Fibroblast of skin of left quadriceps (primary cell): ENCODE measurements around the gene FOXM1.
A peak's percentile ranks its signal among the peaks of the same experiment; 100 is the strongest.
"Not testable (repeated sequence)": the region's sequence is repeated elsewhere in the genome, so short reads cannot be mapped to it uniquely, and the experiment has no call there.

ENCODE experiments used
- DNase-seq, 2 experiments: peaks; one replicate each; pipeline ENCODE4 v3.0.0-alpha.2; 2013; ENCODE audit warnings: low read depth in 2 of 2

Gene FOXM1

DNA sequence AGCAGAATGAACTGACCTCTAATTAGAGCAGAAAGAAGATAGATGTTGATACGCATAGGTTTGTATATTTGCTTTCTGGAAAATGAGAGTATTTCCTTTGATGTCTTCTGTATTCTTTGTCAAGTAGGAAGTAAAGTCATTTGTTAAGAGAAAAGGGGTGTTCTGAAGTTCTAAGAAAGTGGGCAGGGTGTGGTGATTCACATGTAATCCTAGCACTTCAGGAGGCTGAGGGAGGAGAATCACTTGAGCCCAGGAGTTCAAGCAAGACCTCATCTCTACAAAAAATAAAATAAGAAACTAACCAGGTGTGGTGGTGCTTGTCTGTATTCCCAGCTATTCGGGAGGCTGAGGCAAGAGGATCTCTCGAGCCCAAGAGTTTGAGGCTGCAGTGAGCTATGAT lies 2.9 kb upstream of the FOXM1 start:
- DNase-seq = no peak

DNA sequence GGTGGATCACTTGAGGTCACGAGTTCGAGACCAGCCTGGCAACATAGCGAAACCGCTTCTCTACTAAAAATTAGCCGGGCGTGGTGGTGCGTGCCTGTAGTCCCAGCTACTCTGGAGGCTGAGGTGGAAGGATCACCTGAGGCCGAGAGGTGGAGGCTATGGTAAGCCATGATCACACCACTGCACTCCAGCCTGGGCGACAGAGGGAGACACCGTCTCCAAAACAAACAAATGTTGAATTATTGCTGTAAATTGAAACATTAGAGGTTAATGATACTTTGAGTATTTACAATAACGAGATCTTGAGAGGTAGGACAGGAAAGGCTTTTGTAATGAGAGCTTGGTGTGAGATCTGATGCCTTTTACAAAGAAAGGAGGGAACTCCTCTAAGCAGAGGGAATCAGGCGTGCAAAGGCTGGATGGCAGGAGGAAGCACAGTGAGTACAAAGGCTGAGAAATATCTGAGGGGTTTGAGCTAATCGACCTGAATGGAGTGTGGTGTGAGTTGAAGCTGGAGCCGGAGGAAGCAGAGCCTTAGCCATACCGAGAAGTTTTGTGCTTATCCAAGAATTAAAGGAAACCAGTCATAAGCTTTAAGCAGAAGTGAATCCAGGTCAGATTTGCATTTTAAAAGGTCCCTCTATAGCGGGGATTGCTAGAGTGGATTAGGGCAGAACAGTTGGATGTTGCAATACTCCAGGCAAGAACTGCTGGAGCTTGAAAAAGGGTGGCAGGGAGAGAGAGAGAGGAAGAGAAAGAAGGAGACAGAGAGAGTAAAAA lies 1.2 kb upstream of the FOXM1 start:
- DNase-seq = no peak

DNA sequence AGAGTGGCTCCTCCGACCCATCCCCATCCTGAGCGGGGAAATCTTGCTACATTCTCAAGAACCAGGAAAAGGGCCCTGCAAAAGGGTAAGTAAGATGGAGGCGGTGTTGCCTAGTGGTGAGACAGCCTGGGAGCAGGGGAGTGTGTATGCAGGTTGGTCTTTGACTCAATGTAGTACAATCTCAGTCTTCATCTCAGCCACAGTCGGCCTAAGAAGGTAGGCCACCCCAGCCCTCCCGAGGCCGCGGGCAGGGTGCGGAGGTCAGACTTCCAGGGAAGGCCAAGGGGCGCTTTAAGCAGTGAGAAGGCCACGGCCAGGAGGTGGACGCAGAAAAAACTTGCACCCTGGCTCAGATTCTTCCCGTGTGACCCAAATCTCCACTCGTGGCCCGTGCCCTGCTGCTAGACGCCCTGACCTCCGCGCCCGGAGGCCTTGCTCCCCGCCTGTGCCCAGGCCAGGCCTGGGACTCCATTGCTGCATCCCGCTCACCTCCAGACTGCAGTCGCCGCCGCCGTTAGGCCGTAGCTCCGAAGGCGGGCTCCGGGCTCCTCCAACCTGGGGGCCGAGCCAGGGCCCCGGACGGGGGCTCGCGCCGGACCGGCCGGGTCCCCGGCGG lies 435 bp downstream of the FOXM1 start:
- no peak for DNase-seq

GRCh38 chr12:2868986-2869632 lies 7.9 kb downstream of the FOXM1 start:
- DNase-seq = not testable (repeated sequence)

DNA sequence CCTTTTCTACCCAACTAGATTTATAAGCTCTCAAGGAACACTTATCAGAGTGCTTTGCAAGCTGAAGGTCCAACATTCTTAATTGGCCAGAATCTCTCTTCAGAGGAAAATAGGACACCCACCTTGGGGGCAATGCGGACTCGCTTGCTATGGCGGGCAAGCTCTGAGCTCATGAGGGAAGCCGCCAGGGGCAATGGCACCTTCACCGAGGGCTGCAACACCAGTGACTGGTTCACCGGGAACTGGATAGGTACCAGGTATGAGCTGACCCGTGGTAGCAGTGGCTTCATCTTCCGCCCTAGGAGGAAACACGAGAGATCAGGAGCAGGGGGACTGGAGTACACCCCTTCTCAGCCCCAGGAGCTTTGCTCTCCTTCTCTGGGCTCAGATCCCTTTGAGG lies 12.8 kb downstream of the FOXM1 start:
- DNase-seq = no peak

DNA sequence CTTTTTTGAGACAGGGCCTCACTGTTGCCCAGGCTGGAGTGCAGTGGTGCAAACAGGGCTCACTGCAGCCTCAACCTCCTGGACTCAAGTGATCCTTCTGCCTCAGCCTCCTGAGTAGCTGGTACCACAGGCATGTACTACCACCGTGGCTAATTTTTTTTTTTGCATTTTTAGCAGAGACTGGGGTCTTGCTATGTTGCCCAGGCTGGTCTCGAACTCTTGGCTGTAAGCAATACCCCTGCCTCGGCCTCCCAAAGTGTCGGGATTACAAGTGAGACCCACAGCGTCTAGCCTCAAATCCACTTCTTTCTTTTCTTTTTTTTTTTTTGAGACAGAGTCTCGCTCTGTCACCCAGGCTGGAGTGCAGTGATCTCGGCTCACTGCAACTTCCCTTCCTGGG lies 13.6 kb downstream of the FOXM1 start:
- not testable (repeated sequence) for DNase-seq

GRCh38 chr12:2862876-2863275 lies 14.1 kb downstream of the FOXM1 start:
- no peak for DNase-seq

DNA sequence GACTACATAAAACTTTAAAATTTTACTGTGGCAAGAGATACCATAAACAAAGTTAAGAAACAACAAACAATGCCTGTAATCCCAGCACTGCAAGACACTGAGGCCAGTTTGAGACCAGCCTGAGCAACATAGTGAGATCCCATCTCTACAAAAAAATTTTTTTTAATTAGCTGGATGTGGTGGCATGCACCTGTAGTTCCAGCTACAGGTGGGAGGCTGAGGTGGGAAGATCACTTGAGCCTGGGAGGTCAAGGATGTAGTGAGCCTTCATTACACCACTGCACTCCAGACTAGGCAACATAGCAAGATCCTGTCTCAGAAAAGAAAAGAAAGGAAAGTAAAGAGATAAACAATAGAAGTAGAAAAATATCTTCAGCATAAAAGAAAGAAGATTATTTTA lies 16.8 kb downstream of the FOXM1 start:
- DNase-seq = no peak

GRCh38 chr12:2858944-2859421 lies 18.0 kb downstream of the FOXM1 start:
- no peak for DNase-seq

DNA sequence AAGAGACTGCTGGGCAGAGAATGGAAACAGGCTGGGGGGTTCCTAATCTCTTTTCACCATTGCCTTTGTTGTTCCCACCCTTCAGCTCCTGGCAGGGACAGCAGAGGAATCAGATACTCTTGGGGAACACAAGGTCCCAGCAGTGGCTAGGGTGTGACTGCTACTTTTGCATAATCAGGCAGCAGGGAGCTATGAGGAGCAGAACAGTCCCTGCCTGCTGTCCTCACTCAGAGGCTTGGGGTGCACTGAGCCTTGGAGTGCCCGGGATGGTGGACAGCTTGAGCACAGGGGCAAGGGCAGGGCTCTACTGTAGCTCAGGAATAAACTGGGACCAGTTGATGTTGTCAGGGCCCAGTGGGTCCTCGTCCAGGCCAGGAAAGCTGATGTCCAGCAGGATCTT lies 18.6 kb downstream of the FOXM1 start:
- DNase-seq = no peak

DNA sequence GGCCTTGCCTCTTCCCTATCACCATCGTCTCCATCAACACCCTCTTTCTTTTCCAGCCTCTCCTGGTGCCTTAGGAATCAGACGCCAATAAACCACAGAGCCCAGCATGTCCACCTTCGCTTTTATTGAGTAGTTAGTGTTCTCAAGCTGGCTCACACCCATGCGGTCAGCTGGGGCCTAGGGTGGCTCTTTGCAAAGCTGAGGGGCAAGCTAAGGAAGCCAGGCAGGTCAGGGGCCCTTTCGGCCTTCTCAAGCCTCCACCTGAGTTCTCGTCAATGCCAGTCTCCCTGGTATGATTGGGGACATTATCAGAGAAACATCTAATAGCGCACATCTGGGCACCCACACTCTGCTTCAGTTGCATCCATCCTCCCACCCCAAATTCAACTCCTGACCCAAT lies 19.4 kb downstream of the FOXM1 start:
- DNase-seq = no peak

GRCh38 chr12:2857021-2857431 lies 19.9 kb downstream of the FOXM1 start, which contains the start of gene TEX52:
Gene TEX52 (minus strand): TSS chr12:2857039. CDS start chr12:2857026, 13 bp downstream.
- no peak for DNase-seq

GRCh38 chr12:2856051-2856450 lies 20.9 kb downstream of the FOXM1 start:
- no peak for DNase-seq

- no peak for DNase-seq
Observed at GRCh38 chr12:2855546-2855945, 21.4 kb downstream of the FOXM1 start.

DNA sequence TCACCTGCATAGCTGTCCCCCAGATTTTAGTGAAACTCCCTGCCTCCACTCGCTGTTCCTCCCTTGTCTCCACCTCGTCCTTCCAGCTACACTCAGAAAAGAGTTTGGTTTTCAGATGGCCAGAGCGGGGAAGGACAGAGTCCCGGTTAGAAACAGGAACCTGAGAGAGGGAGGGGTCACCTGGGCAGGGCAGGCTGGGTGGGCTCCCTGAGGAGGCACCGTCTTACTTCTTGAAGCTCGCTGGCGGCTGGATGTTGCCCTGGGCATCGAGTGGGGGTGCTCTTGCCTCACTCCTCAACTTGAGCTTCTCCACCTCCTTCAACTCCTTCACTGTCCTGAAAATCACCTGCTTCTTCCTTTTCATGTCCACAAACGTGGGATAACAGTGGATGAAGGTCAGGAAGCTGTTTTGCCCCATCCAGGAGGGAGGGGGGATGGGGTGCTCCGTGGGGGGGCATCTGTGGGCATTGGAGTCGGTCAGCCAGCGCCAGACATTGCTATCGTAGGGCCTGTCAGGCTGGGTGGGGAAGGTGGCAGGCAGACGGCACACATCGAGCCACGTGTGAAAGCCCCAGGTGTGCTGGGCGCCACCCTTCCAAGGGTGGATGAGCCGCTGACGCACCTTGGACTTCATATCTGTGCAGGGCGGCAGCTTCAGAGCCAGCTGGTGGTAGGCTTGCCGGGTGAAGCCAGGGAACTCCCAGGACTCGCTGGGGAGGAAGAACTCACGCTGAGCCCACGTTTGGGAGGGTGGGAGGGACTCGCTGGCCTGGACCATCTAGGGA lies 22.1 kb downstream of the FOXM1 start:
- DNase-seq = no peak

DNA sequence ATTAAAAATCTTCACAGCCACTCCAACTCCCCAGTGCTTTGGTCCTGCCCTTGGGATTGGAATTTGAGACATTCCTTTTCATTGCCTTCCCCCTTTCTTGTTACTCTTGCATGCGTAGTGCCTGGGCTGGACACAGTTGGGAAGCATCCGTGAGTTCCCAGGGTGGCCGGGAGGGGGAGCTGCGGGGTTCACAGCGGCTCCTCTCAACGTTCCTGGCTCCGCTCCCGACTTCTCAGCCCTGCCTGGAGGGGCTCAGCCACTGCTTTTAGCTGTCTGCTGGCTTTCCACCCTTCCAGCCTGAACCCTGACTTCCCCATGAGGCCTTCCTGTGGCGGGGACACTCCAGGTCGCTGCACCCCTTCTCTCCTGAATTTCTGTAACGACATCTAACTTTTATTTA lies 23.3 kb downstream of the FOXM1 start:
- peak; percentile 58 to 61 for DNase-seq

- no peak for DNase-seq
Observed at GRCh38 chr12:2851931-2852330, 25.0 kb downstream of the FOXM1 start.

DNA sequence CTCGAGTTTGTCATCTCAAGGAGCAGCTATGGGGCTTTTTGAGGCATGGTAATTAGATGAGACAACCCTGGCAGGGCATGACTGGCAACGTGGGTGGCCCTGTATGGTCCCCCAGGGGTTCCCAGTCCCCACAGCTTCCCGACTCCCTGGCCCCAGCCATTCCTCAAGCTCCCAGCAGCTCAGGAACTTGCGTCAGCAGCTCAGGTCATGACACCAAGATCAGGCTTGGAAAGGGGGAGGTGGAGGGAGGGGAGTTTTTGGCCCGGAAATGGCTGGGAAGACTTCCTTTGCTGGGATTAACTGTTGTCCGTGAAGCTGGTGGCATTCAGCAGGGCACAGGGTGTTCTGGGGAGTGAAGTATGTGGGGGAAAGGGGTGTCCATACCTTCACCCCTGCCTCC lies 31.7 kb downstream of the FOXM1 start:
- DNase-seq = peak; percentile 33 to 39

GRCh38 chr12:2844786-2845185 lies 32.2 kb downstream of the FOXM1 start:
- DNase-seq = no peak

- no peak for DNase-seq
Observed at GRCh38 chr12:2842948-2843347, 34.0 kb downstream of the FOXM1 start.

DNA sequence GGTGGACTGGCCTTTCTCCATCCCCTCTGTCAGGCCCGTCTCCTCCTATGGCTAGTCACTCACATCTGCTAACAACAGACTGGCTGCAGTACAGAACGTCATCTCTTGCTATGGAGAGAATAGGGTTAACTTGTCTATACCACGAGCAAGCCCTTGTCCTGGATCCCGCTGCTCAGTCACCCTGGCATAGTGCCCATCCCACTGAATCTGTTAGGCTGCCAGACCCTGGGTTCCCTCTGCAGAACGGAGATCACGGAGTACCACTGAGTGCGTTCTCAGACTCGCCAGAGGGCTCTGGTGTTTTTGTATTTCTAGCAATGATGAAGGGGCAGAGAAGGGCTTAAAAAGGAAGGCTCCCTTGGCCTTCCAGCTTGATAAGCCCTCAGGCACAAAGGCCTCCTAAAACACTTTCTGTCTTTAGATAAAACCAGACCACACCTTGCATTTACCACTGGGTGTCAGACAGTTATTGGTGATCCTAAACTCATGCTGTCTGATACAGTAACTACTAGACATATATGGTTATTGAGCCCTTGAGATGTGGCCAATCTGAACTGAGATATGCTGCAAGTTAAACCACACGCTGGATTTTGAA lies 35.8 kb downstream of the FOXM1 start:
- DNase-seq = no peak

DNA sequence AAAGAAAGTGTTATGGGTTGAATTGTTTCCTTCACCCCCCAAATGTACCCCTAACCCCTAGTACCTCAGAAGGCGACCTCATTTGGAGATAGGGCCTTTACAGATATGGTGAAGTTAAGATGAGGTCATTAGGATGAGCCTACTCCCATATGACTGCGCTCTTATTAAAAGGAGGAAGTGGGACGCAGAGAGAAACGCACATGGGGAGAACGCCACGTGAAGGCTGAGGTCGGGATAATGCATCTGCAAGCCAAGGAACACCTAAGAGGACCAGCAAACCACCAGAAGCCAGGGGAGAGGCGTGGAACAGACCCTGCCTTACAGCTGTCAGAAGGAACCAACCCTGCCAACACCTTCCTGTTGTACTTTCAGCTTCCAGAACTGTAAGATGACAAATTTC lies 40.4 kb downstream of the FOXM1 start:
- no peak for DNase-seq
